ENCODE measurements around the gene NKIRAS1. TPM values are rescaled to one million over a fixed set of nuclear protein-coding genes. Genes with fewer than 3 reads are reported as not detected.

The NKIRAS1 gene
- total RNA-seq, 1 experiment from 2014 or later, result 7.7 TPM

- Mint-ChIP-seq H3K9me3 (ENCODE audit: low read depth, unreplicated experiment) (no peaks in the 10 kb centered on the region), H3K36me3 (ENCODE audit: insufficient read depth, unreplicated experiment) (no peaks in the 10 kb centered on the region), H3K4me3 (ENCODE audit: low read depth, unreplicated experiment) (no peak overlapping the region), H3K4me1 (ENCODE audit: low read depth, unreplicated experiment) (no peaks in the 10 kb centered on the region), H3K27ac (ENCODE audit: unreplicated experiment) (peak overlapping the region; percentile 4), H3K27me3 (ENCODE audit: unreplicated experiment) (no peaks in the 10 kb centered on the region)
- DNase-seq, result no peak
- intact Hi-C loops (cut with micrococcal nuclease; ENCODE audit: unreplicated experiment), result no loop called here
- no peak for TF ChIP-seq CTCF (IDR thresholded peaks at IDR 0.05; ENCODE audit: unreplicated experiment)
- CTCF ChIA-PET, result no interaction called here
- BruUV-seq (replicated peaks), result no TSS peak
Measured at GRCh38 chr3:23843869-23844268, 72.9 kb downstream of the NKIRAS1 start.

Other genes with a start within 250 kb of the NKIRAS1 start
- gene UBE2E1, start 111.0 kb downstream of the NKIRAS1 start, total RNA-seq (2022), result 68.9 and 74.3 TPM in 2 replicates
- gene RPL15, start 142 bp upstream of the NKIRAS1 start, total RNA-seq (2022), result 1,190 and 1,430 TPM in 2 replicates
- 15.8 and 18.9 TPM in 2 replicates for gene NR1D2, start 28.3 kb upstream of the NKIRAS1 start, total RNA-seq (2022)

Data from Calu3 (cell line).